HG03064 (cell line): Measurements from ENCODE around the gene RBMS1.
"Not testable (repeated sequence)": the region's sequence is repeated elsewhere in the genome, so short reads cannot be mapped to it uniquely, and the experiment has no call there.

Experiments
- ATAC-seq: cut with Tn5 transposase; IDR thresholded peaks from one replicate; pipeline ENCODE4 v1.9.1; 2021; ENCODE audit warnings: low read depth; ENCODE audit not compliant: unreplicated experiment

Gene RBMS1

GRCh38 chr2:160505256-160505655, 11.6 kb upstream of the RBMS1 start:
- no peak for ATAC-seq

- no peak for ATAC-seq
Measured at GRCh38 chr2:160502478-160502877, 8.9 kb upstream of the RBMS1 start.

GRCh38 chr2:160501370-160501769, 7.8 kb upstream of the RBMS1 start:
- no peak for ATAC-seq

GRCh38 chr2:160499865-160500264, 6.3 kb upstream of the RBMS1 start:
- no peak for ATAC-seq

GRCh38 chr2:160498137-160498536, 4.5 kb upstream of the RBMS1 start:
- no peak for ATAC-seq

GRCh38 chr2:160494201-160494644, 616 bp upstream of the RBMS1 start:
- no peak for ATAC-seq

GRCh38 chr2:160492401-160493226, 993 bp downstream of the RBMS1 start:
- no peak for ATAC-seq

- no peak for ATAC-seq
Measured at GRCh38 chr2:160491911-160492371, 1.7 kb downstream of the RBMS1 start.

GRCh38 chr2:160490733-160491685, 2.6 kb downstream of the RBMS1 start:
- ATAC-seq, result no peak

- ATAC-seq, result no peak
Measured at GRCh38 chr2:160489111-160489510, 4.5 kb downstream of the RBMS1 start.

- not testable (repeated sequence) for ATAC-seq
Measured at GRCh38 chr2:160488289-160488688, 5.3 kb downstream of the RBMS1 start.

GRCh38 chr2:160486341-160486740, 7.3 kb downstream of the RBMS1 start:
- no peak for ATAC-seq

- no peak for ATAC-seq
Measured at GRCh38 chr2:160484859-160485520, 8.6 kb downstream of the RBMS1 start.

- no peak for ATAC-seq
Measured at GRCh38 chr2:160482673-160483072, 10.9 kb downstream of the RBMS1 start.

GRCh38 chr2:160479269-160479668, 14.3 kb downstream of the RBMS1 start:
- no peak for ATAC-seq

GRCh38 chr2:160478660-160479059, 14.9 kb downstream of the RBMS1 start:
- no peak for ATAC-seq

- no peak for ATAC-seq
Measured at GRCh38 chr2:160477032-160477431, 16.6 kb downstream of the RBMS1 start.

- ATAC-seq, result no peak
Measured at GRCh38 chr2:160474891-160475787, 18.5 kb downstream of the RBMS1 start.

GRCh38 chr2:160474319-160474645, 19.3 kb downstream of the RBMS1 start:
- ATAC-seq, result no peak
